IPS-20b (cell line): ENCODE measurements around the gene DNHD1.

ENCODE experiments used
- H3K27ac ChIP-seq: one replicate; pipeline ENCODE4 v1.5.1; 2013; ENCODE audit warnings: low read length
- H3K27me3 ChIP-seq: 2 replicates; pipeline ENCODE4 v1.6.1; 2013; ENCODE audit warnings: mild to moderate bottlenecking, low read length, inconsistent platforms; ENCODE audit not compliant: insufficient read depth
- H3K36me3 ChIP-seq: 2 replicates; pipeline ENCODE4 v1.6.1; 2013; ENCODE audit warnings: low read depth, mild to moderate bottlenecking, inconsistent platforms, low read length, moderate library complexity; ENCODE audit not compliant: insufficient read depth
- H3K4me1 ChIP-seq: 2 replicates; pipeline ENCODE4 v1.6.1; 2013; ENCODE audit warnings: mild to moderate bottlenecking, control low read depth, inconsistent platforms, low read length, moderate library complexity; ENCODE audit not compliant: insufficient read depth
- H3K4me3 ChIP-seq: 2 replicates; pipeline ENCODE4 v1.5.1; 2013; ENCODE audit warnings: mild to moderate bottlenecking, low read length, inconsistent platforms
- H3K9ac ChIP-seq: 2 replicates; pipeline ENCODE4 v1.6.1; 2013; ENCODE audit warnings: low read depth, mild to moderate bottlenecking, inconsistent platforms, low read length, moderate library complexity
- H3K9me3 ChIP-seq: 2 replicates; pipeline ENCODE4 v1.6.1; 2013; ENCODE audit warnings: mild to moderate bottlenecking, low read depth, low read length, inconsistent platforms; ENCODE audit not compliant: insufficient read depth

DNHD1 gene

GRCh38 chr11:6497069-6497839 is at the start of gene DNHD1:
DNHD1 (plus strand) TSS chr11:6497280; CDS start chr11:6498216, 936 bp downstream.
- peaks cover 3% of the 10 kb centered on the region; the same call in 1 of the 2 replicates for H3K4me1 ChIP-seq
- peaks cover 15% of the 10 kb centered on the region; the same call in 1 of the 2 replicates for H3K36me3 ChIP-seq
- H3K27me3 ChIP-seq = no peaks in the 10 kb centered on the region
- H3K4me3 ChIP-seq = peak within 1 kb of the TSS; percentile 58; the same call in 1 of the 2 replicates
- H3K27ac ChIP-seq = no peak within 1 kb of the TSS
- peak within 1 kb of the TSS; percentile 49; the same call in 1 of the 2 replicates for H3K9ac ChIP-seq
- no peaks in the 10 kb centered on the region for H3K9me3 ChIP-seq

GRCh38 chr11:6448574-6448973 is 48.5 kb upstream of the DNHD1 start:
- Histone ChIP-seq H3K9ac (no peak overlapping the region), H3K36me3 (peaks cover 23% of the 10 kb centered on the region), H3K27ac (no peak overlapping the region), H3K4me1 (no peaks in the 10 kb centered on the region), H3K27me3 (no peaks in the 10 kb centered on the region), H3K9me3 (no peaks in the 10 kb centered on the region), H3K4me3 (no peak overlapping the region)

DNA sequence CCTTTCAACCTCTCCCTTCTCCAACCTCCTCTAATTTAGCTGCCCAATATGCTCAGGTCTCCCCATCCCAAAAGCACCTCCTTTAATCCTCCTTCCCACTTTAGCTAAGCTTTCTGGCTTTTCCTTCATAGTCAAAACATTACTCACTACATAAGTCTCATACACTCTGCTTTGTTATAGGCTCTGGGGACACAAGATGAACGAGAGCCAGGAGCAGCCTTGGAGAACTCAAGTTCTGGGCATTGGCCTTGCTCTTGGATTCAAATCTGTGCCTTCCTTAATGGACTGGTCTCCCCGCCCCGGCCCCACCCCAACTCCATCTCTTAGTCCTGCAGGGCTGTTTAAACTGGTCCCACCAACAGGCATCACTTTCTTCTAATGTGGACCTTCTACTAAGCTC is 44.9 kb upstream of the DNHD1 start:
- Histone ChIP-seq H3K27me3 (no peaks in the 10 kb centered on the region), H3K36me3 (peaks cover 44% of the 10 kb centered on the region), H3K9ac (no peak overlapping the region), H3K9me3 (no peaks in the 10 kb centered on the region), H3K4me3 (no peak overlapping the region), H3K4me1 (no peaks in the 10 kb centered on the region), H3K27ac (no peak overlapping the region)

GRCh38 chr11:6453152-6453551 is 43.9 kb upstream of the DNHD1 start:
- no peak overlapping the region for H3K27ac ChIP-seq
- H3K4me3 ChIP-seq = no peak overlapping the region
- H3K36me3 ChIP-seq = peaks cover 45% of the 10 kb centered on the region
- no peaks in the 10 kb centered on the region for H3K27me3 ChIP-seq
- H3K4me1 ChIP-seq = no peaks in the 10 kb centered on the region
- H3K9ac ChIP-seq = no peak overlapping the region
- no peaks in the 10 kb centered on the region for H3K9me3 ChIP-seq

GRCh38 chr11:6455070-6455469 is 42.0 kb upstream of the DNHD1 start:
- Histone ChIP-seq H3K36me3 (peaks cover 40% of the 10 kb centered on the region), H3K9ac (no peak overlapping the region), H3K4me1 (no peaks in the 10 kb centered on the region), H3K27ac (no peak overlapping the region), H3K9me3 (no peaks in the 10 kb centered on the region), H3K27me3 (no peaks in the 10 kb centered on the region), H3K4me3 (no peak overlapping the region)

DNA sequence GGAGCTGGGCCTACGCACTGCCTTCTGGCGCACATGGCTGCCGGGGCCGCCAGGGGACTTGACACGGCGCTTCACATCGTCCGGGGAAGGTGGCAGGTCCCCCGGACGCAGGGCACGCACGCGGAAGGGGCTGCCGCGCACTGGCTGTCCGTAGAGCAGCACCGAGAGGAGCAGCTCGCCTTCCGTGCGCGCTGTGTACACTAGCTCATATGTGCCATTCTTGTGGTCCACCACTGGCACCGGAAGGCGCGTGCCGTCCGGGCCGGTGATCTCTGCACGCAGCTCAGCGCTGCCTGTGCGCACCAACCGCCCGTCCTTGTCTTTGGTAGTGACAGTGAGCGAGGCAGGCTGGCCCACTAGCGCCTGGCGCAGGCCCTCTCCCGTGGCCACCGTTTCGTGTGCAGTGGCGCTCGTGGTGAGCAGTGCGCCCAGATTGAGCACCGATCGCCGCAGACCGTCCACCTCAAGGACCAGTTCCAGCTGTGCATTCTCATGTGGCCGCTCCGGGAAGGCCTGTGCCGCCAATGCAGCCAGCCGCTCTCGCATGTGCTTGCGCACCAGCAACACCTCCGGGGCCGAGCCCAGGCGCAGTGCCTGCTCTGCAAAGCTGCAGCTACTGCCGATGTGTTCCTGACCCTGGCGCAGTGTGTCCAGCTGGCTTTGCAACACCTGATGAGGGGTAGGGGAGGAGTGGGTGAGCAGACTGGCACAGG is 40.6 kb upstream of the DNHD1 start:
- Histone ChIP-seq H3K4me1 (no peaks in the 10 kb centered on the region), H3K27ac (no peak overlapping the region), H3K27me3 (no peaks in the 10 kb centered on the region), H3K9me3 (no peaks in the 10 kb centered on the region), H3K9ac (no peak overlapping the region), H3K36me3 (peaks cover 25% of the 10 kb centered on the region), H3K4me3 (no peak overlapping the region)

GRCh38 chr11:6457581-6458320 is 39.3 kb upstream of the DNHD1 start:
- H3K9ac ChIP-seq = no peak overlapping the region
- no peak overlapping the region for H3K27ac ChIP-seq
- H3K27me3 ChIP-seq = no peaks in the 10 kb centered on the region
- no peak overlapping the region for H3K4me3 ChIP-seq
- H3K4me1 ChIP-seq = no peaks in the 10 kb centered on the region
- no peaks in the 10 kb centered on the region for H3K9me3 ChIP-seq
- peaks cover 22% of the 10 kb centered on the region for H3K36me3 ChIP-seq

DNA sequence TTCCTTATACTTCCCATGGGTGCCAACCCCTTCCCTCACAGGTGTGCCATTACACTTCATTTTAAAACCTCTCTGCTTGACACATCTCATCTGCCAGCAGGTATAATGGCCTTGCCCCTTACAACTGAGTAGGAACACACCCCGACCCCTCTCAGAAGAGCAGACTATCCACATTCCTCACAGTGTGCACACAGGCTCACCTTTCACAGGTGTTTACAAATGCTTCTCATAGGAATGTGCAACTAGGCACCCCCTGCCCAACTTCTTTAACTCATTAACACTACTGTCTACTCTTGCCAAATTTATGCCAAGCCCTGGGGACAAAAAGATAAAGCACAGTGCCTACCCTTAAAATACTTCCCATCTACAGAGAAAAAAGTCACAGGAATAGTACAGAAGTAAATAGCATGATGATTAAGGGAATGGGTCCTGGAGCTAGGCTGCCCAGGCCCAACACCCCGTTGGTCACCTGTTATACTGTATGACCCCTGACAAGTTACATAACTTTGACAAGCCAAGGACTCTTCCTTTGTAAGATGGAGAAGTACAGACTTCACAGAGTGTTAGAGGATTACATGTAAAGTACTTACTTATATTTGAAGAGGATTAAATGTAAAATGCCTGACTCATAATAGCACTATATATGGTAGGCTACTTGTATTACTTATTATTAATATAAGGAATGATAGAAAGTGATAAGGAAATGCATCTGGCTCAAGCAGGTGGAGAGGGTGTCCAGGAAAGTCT is 38.6 kb upstream of the DNHD1 start:
- Histone ChIP-seq H3K4me3 (no peak overlapping the region), H3K9me3 (no peaks in the 10 kb centered on the region), H3K27ac (no peak overlapping the region), H3K9ac (no peak overlapping the region), H3K4me1 (no peaks in the 10 kb centered on the region), H3K27me3 (no peaks in the 10 kb centered on the region), H3K36me3 (peaks cover 22% of the 10 kb centered on the region)

GRCh38 chr11:6459099-6459450 is 38.0 kb upstream of the DNHD1 start:
- peaks cover 27% of the 10 kb centered on the region for H3K36me3 ChIP-seq
- no peak overlapping the region for H3K4me3 ChIP-seq
- H3K27ac ChIP-seq = no peak overlapping the region
- no peaks in the 10 kb centered on the region for H3K27me3 ChIP-seq
- no peak overlapping the region for H3K9ac ChIP-seq
- H3K9me3 ChIP-seq = no peaks in the 10 kb centered on the region
- H3K4me1 ChIP-seq = no peaks in the 10 kb centered on the region

DNA sequence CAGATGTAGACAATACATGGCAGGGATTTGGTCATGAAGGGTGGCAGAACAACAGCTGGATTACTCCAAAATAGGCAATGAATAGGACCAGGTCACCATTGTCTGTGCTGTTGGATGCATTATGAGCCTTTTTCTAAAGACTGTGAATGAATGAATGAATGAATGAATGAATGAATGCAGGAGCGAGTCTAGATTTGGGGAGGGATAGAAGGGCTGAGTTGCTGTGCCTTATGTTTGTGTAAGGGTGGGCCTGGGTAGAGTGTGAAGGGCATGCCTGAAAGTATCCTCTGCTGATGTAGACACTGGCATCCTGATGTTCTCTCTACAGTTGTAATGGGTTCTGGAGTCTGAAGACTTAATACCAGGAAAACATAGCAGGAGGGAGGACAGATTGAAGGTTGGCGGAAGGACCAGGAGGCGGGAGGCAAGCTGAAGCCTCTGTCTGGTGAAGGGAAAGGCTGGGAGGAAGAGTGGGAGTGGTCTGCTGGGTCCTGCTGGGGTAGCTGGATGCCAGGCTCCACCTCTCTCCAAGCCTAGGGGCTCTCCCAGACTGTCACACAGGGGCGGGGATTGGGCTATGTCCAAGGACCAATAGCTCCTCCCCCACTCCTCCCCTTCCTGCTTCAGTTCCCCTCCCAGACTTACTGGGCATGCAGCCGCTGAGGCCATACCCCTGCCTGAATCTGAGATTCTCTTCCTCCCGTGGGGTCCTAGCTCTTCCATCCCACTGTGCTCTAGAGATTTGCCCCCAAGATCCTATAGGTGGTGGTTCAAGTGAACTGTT is 28.2 kb upstream of the DNHD1 start:
- H3K9me3 ChIP-seq = no peaks in the 10 kb centered on the region
- peaks cover 8% of the 10 kb centered on the region for H3K27me3 ChIP-seq
- no peak overlapping the region for H3K27ac ChIP-seq
- H3K9ac ChIP-seq = peak overlapping the region; percentile 63; the same call in 1 of the 2 replicates
- 0 out of 2 replicates have a peak, but pooled peaks cover 5% of the 10 kb centered on the region for H3K36me3 ChIP-seq
- peak overlapping the region; percentile 16; the same call in 1 of the 2 replicates for H3K4me3 ChIP-seq
- H3K4me1 ChIP-seq = peaks cover 16% of the 10 kb centered on the region
